SKM-1 (cell line): ENCODE results near the gene FFAR3.
"Not testable (repeated sequence)": the region's sequence is repeated elsewhere in the genome, so short reads cannot be mapped to it uniquely, and the experiment has no call there.

Experiments
- DNase-seq: peaks from one replicate; lab custom pipeline; 2025; ENCODE audit not compliant: unreplicated experiment; lab: John Stamatoyannopoulos, UW

FFAR3 gene

GRCh38 chr19:35349614-35350521, 8.4 kb upstream of the FFAR3 start:
- DNase-seq = no peak

- DNase-seq = no peak
Observed at GRCh38 chr19:35350591-35350990, 7.7 kb upstream of the FFAR3 start.

GRCh38 chr19:35351411-35352176, 6.7 kb upstream of the FFAR3 start:
- no peak for DNase-seq

GRCh38 chr19:35352177-35352447, 6.1 kb upstream of the FFAR3 start:
- no peak for DNase-seq

- DNase-seq = peak; percentile 69
Observed at GRCh38 chr19:35352448-35353304, 5.6 kb upstream of the FFAR3 start.

GRCh38 chr19:35353635-35354034, 4.6 kb upstream of the FFAR3 start:
- DNase-seq = no peak

GRCh38 chr19:35354898-35355297, 3.4 kb upstream of the FFAR3 start:
- DNase-seq = no peak

GRCh38 chr19:35355791-35356460, 2.3 kb upstream of the FFAR3 start:
- no peak for DNase-seq

GRCh38 chr19:35358834-35359233, 574 bp downstream of the FFAR3 start:
- DNase-seq = not testable (repeated sequence)

- DNase-seq = not testable (repeated sequence)
Observed at GRCh38 chr19:35359395-35359794, 1.1 kb downstream of the FFAR3 start.

- not testable (repeated sequence) for DNase-seq
Observed at GRCh38 chr19:35360081-35360480, 1.8 kb downstream of the FFAR3 start.

GRCh38 chr19:35360880-35361420, 2.7 kb downstream of the FFAR3 start:
- DNase-seq = no peak

GRCh38 chr19:35362261-35363000, 4.2 kb downstream of the FFAR3 start:
- DNase-seq = no peak

- no peak for DNase-seq
Observed at GRCh38 chr19:35363001-35363590, 4.8 kb downstream of the FFAR3 start.

GRCh38 chr19:35363711-35364425, 5.6 kb downstream of the FFAR3 start:
- DNase-seq = no peak

- DNase-seq = no peak
Observed at GRCh38 chr19:35365303-35365702, 7.0 kb downstream of the FFAR3 start.

GRCh38 chr19:35368378-35368777, 10.1 kb downstream of the FFAR3 start:
- no peak for DNase-seq

- no peak for DNase-seq
Observed at GRCh38 chr19:35369522-35369921, 11.3 kb downstream of the FFAR3 start.

- no peak for DNase-seq
Observed at GRCh38 chr19:35370722-35371121, 12.5 kb downstream of the FFAR3 start, which contains the start of gene GPR42. TSS of gene GPR42 (plus strand) at chr19:35371068. CDS start at chr19:35371360, 292 bp downstream.
